ENCODE data around the gene C3orf33. TPM values are rescaled to one million over a fixed set of nuclear protein-coding genes. Genes with fewer than 3 reads are reported as not detected.
A peak's percentile ranks its signal among the peaks of the same experiment; 100 is the strongest.

Gene C3orf33
- total and polyA plus RNA-seq, 2 of the 8 experiments (the other 6 are each of a cell fraction or from before 2014, with no cell fraction given), result 3.4 to 4.5 TPM

- FAIRE-seq (no peak), DNase-seq (ENCODE audit: low read depth in 1 of 2, low spot score in 2 of 2) (no peak)
- H3K4me3 ChIP-seq (ENCODE audit: extremely low read depth in 1 of 4, insufficient read depth in 2 of 4, low read depth in 3 of 4, low read length in 4 of 4), result peak overlapping the region; percentile 85 to 96 (median 88); a peak in 7 of 8 replicates
- ChIA-PET CTCF (ENCODE audit: partially characterized antibody) (interaction anchor here (0.9 to 2.9 kb wide), 4 partner anchors 17 to 106 kb away, joined by 3 to 10 read pairs (median 7); partner anchors contain the start of genes C3orf33 and GMPS), POLR2A (ENCODE audit: partially characterized antibody) (interaction anchor here (2.2 to 2.4 kb wide), 2 partner anchors 17 to 46 kb away, joined by 9 to 15 read pairs; partner anchors contain the start of genes C3orf33 and GMPS)
- no peak overlapping the region for H2AK5ac ChIP-seq (ENCODE audit: low read depth, low read length)
- H3K18ac ChIP-seq (ENCODE audit: extremely low read depth, low read length), result no peak overlapping the region
- H3K9me3 ChIP-seq (ENCODE audit: insufficient read depth in 2 of 2, low read depth in 1 of 2, low read length in 1 of 2), result no peaks in the 10 kb centered on the region
- H4K8ac ChIP-seq (ENCODE audit: extremely low read depth, insufficient read depth, low read length), result no peak overlapping the region
- no peak overlapping the region for H2BK5ac ChIP-seq (ENCODE audit: low read depth, low read length)
- no peak overlapping the region for H3K4ac ChIP-seq (replicated peaks; ENCODE audit: insufficient read length, low read depth, low read length)
- peaks cover 0 to 3% of the 10 kb centered on the region in 2 experiments for H4K20me1 ChIP-seq (replicated peaks in 1 of 2; ENCODE audit: control insufficient read depth in 1 of 2, insufficient read depth in 2 of 2, low read length in 2 of 2)
- H2BK15ac ChIP-seq (ENCODE audit: low read length), result no peak overlapping the region
- no peak overlapping the region for H4K91ac ChIP-seq (replicated peaks; ENCODE audit: insufficient read length, low read length)
- H3K79me2 ChIP-seq (ENCODE audit: control insufficient read depth in 1 of 2, insufficient read depth in 2 of 2, low read length in 2 of 2), result peaks cover 7 to 36% of the 10 kb centered on the region in 2 experiments
- H3K23me2 ChIP-seq (ENCODE audit: low read depth, low read length), result peaks cover 11% of the 10 kb centered on the region
- H2BK120ac ChIP-seq (replicated peaks; ENCODE audit: low read depth, low read length), result no peak overlapping the region
- H4K5ac ChIP-seq (ENCODE audit: insufficient read length, low read depth, low read length), result no peak overlapping the region
- TF ChIP-seq BRCA1 (IDR thresholded peaks at IDR 0.05; ENCODE audit: low read depth, low read length) (no peak), CTBP2 (IDR thresholded peaks at IDR 0.05; ENCODE audit: borderline replicate concordance, insufficient read depth, insufficient read length, low read length) (no peak), NRF1 (IDR thresholded peaks at IDR 0.05; ENCODE audit: low read depth, low read length) (no peak), TAF7 (optimal IDR thresholded peaks at IDR 0.05; ENCODE audit: borderline replicate concordance, low read depth, low read length) (no peak), POLR2AphosphoS5 (IDR thresholded peaks at IDR 0.05; ENCODE audit: low read depth, low read length) (no peak), PHF8 (conservative IDR thresholded peaks at IDR 0.05; ENCODE audit: low read depth, low read length) (no peak), TBP (IDR thresholded peaks at IDR 0.05; ENCODE audit: low read depth, low read length) (no peak), SP4 (IDR thresholded peaks at IDR 0.05; ENCODE audit: low read length) (no peak), MAFK (IDR thresholded peaks at IDR 0.05; ENCODE audit: low read depth, low read length) (no peak), EZH2 (IDR thresholded peaks at IDR 0.05; ENCODE audit: low read depth, low read length, severe bottlenecking) (no peak), CREB1 (IDR thresholded peaks at IDR 0.05) (no peak), BCL11A (IDR thresholded peaks at IDR 0.05; ENCODE audit: low read depth in 2 of 2, low read length in 2 of 2) (no peak), GABPA (IDR thresholded peaks at IDR 0.05; ENCODE audit: borderline replicate concordance, insufficient read depth, low read length) (no peak), ZNF274 (IDR thresholded peaks at IDR 0.05; ENCODE audit: borderline replicate concordance, extremely low read depth, low read length) (no peak)
- H3K23ac ChIP-seq (ENCODE audit: insufficient read length), result no peak overlapping the region
- peak overlapping the region in 2 of 4 experiments; percentile 9 to 82; a peak in 3 of 7 replicates for H3K9ac ChIP-seq (replicated peaks in 1 of 4; ENCODE audit: extremely low read depth in 1 of 4, low read depth in 3 of 4, low read length in 3 of 4)
- no peaks in the 10 kb centered on the region for H3K27me3 ChIP-seq (replicated peaks in 1 of 4; ENCODE audit: control insufficient read depth in 3 of 4, extremely low read depth in 1 of 4, insufficient read depth in 3 of 4, low read length in 3 of 4)
- H2BK20ac ChIP-seq (ENCODE audit: low read length), result no peak overlapping the region
- peak overlapping the region; percentile 87 to 90 for H3K4me2 ChIP-seq (ENCODE audit: insufficient read depth in 1 of 2, low read depth in 2 of 2, low read length in 2 of 2)
- no peak overlapping the region for H2BK12ac ChIP-seq (ENCODE audit: low read depth, low read length)
- WGBS, 2 experiments (ENCODE audit: extremely low coverage in 1 of 2, insufficient coverage in 1 of 2, insufficient read length in 1 of 2, insufficient replicate concordance in 2 of 2, low coverage in 1 of 2, low lambda C conversion rate in 2 of 2, missing lambda C conversion rate in 1 of 2), result 78% methylated on average over 2 of the region's 2 CpGs; no CpG with 5 or more reads in 1 of the 2 experiments
- H3K79me1 ChIP-seq (ENCODE audit: low read depth, low read length), result peaks cover 4% of the 10 kb centered on the region
- no peak overlapping the region for H2AFZ ChIP-seq (ENCODE audit: low read length)
- peaks cover 0 to 9% (median 3%) of the 10 kb centered on the region in 4 experiments; a peak in 4 of 7 replicates for H3K4me1 ChIP-seq (replicated peaks in 1 of 4; ENCODE audit: control insufficient read depth in 3 of 4, insufficient read depth in 4 of 4, low read length in 3 of 4)
- no peak overlapping the region for H3K14ac ChIP-seq (ENCODE audit: insufficient read length)
- H3K56ac ChIP-seq (replicated peaks; ENCODE audit: insufficient read length, low read depth, low read length), result no peak overlapping the region
- no peak overlapping the region for H3K27ac ChIP-seq (ENCODE audit: low read depth, low read length)
- H3K36me3 ChIP-seq (ENCODE audit: control insufficient read depth in 2 of 4, insufficient read depth in 4 of 4, low read length in 3 of 4), result no peaks in the 10 kb centered on the region
Observed at GRCh38 chr3:155852341-155852740, 46.3 kb upstream of the C3orf33 start.

Data from H1 (cell line).